A549 (cell line): ENCODE results near the gene GNLY. TPM values are rescaled to one million over a fixed set of nuclear protein-coding genes. Genes with fewer than 3 reads are reported as not detected.

Source experiments
- ATAC-seq, 2 experiments: fragments of 200-7000 bp in 1 of 2; fragments of >200 bp in 1 of 2; cut with Nextera tagmentation in 1 of 2; cut with Tn5 transposase in 1 of 2; 3 replicates each; pipeline versions ENCODE4 v1.8.0 to v1.9.1; 2018 to 2020; ENCODE audit warnings: mild to moderate bottlenecking in 1 of 2, moderate library complexity in 1 of 2
- CTCF ChIA-PET: fragments of 300-600 bp; sonication (Branson Sonifier 250); formaldehyde crosslinking; extraction: SDS; loops from one replicate; lab custom pipeline; 2021; ENCODE audit warnings: antibody characterized with exemption, inconsistent platforms; lab: Yijun Ruan, JAX
- POLR2A ChIA-PET: fragments of 350-600 bp; formaldehyde crosslinking; extraction: SDS; loops from one replicate; lab custom pipeline; 2021; ENCODE audit warnings: antibody characterized with exemption, inconsistent platforms; lab: Yijun Ruan, JAX
- DNase-seq, 2 experiments: peaks; one replicate each; pipeline versions ENCODE4 v3.0.0 to v3.0.0-alpha.2; 2011 to 2016; ENCODE audit warnings: low read depth in 1 of 2, low spot score in 1 of 2
- FAIRE-seq: peaks from 2 replicates; lab custom pipeline; 2011; peaks lifted over from hg19 to GRCh38; lab: Jason Lieb, UNC
- H3K27ac ChIP-seq, 2 experiments: fragments of >200 bp; sonication (Bioruptor Twin); formaldehyde crosslinking; 3 replicates each; pipeline ENCODE4 v1.5.1; 2016 to 2017
- H3K4me1 ChIP-seq: fragments of >200 bp; sonication (Bioruptor Twin); formaldehyde crosslinking; 3 replicates; pipeline ENCODE4 v1.6.1; 2016
- H3K4me2 ChIP-seq: fragments of >200 bp; sonication (Bioruptor Twin); formaldehyde crosslinking; 3 replicates; pipeline ENCODE4 v1.6.1; 2016
- H3K4me3 ChIP-seq: fragments of >200 bp; sonication (Bioruptor Twin); formaldehyde crosslinking; 3 replicates; pipeline ENCODE4 v1.5.1; 2016
- H3K9me3 ChIP-seq: fragments of >200 bp; sonication (Bioruptor Twin); formaldehyde crosslinking; 3 replicates; pipeline ENCODE4 v1.6.1; 2016
- CEBPB ChIP-seq, 2 experiments: fragments of >200 bp in 1 of 2; sonication (Bioruptor Twin) in 1 of 2; formaldehyde crosslinking in 1 of 2; IDR thresholded peaks; 2 replicates each; pipeline ENCODE4 v1.6.1; 2012 to 2016
- EHF ChIP-seq: fragments of 250-450 bp; sonication (Bioruptor Pico); IDR thresholded peaks from 2 replicates; pipeline ENCODE4 v1.5.0; 2020; ENCODE audit warnings: mild to moderate bottlenecking
- EHMT2 ChIP-seq: fragments of 200-600 bp; sonication (generic); IDR thresholded peaks from 2 replicates; pipeline ENCODE4 v1.6.1; 2016; ENCODE audit warnings: antibody characterized with exemption, low read depth, mild to moderate bottlenecking, moderate library complexity
- EP300 ChIP-seq, 2 experiments: fragments of >200 bp; sonication (Bioruptor Twin); formaldehyde crosslinking; IDR thresholded peaks; 2 replicates in 1 of 2; 3 replicates in 1 of 2; pipeline ENCODE4 v1.6.1; 2016 to 2017
- FOSB ChIP-seq: fragments of 250-450 bp; sonication (Bioruptor Pico); IDR thresholded peaks from 2 replicates; pipeline ENCODE4 v1.5.0; 2020; ENCODE audit warnings: mild to moderate bottlenecking, moderate library complexity
- FOSL2 ChIP-seq, 2 experiments: fragments of 450-650 bp in 1 of 2; fragments of >200 bp in 1 of 2; sonication (Bioruptor Twin) in 1 of 2; formaldehyde crosslinking; IDR thresholded peaks; 2 replicates each; pipeline versions ENCODE4 v1.5.0 to v1.6.1; 2016 to 2020; ENCODE audit warnings: mild to moderate bottlenecking in 1 of 2, moderate library complexity in 1 of 2
- FOXS1 ChIP-seq: fragments of 250-450 bp; sonication (Bioruptor Pico); IDR thresholded peaks from 2 replicates; pipeline ENCODE4 v1.5.0; 2020; ENCODE audit warnings: mild to moderate bottlenecking, moderate library complexity
- GATA3 ChIP-seq: IDR thresholded peaks from 2 replicates; pipeline ENCODE4 v1.6.1; 2012; ENCODE audit warnings: borderline replicate concordance
- HES2 ChIP-seq: fragments of >200 bp; sonication (Bioruptor Twin); formaldehyde crosslinking; IDR thresholded peaks from 2 replicates; pipeline ENCODE4 v1.6.1; 2016
- HMGXB4 ChIP-seq: fragments of 250-450 bp; sonication (Bioruptor Pico); IDR thresholded peaks from 2 replicates; pipeline ENCODE4 v1.5.0; 2021; ENCODE audit warnings: mild to moderate bottlenecking, moderate library complexity, borderline replicate concordance
- JUN ChIP-seq, 2 experiments: fragments of >200 bp; sonication (Bioruptor Twin); formaldehyde crosslinking; IDR thresholded peaks; 2 replicates in 1 of 2; 3 replicates in 1 of 2; pipeline ENCODE4 v1.6.1; 2016 to 2017
- JUNB ChIP-seq: fragments of >200 bp; sonication (Bioruptor Twin); formaldehyde crosslinking; IDR thresholded peaks from 2 replicates; pipeline ENCODE4 v1.6.1; 2016
- KDM5A ChIP-seq: fragments of 200-600 bp; sonication (generic); IDR thresholded peaks from 2 replicates; pipeline ENCODE4 v1.6.1; 2016; ENCODE audit warnings: antibody characterized with exemption, mild to moderate bottlenecking
- MAZ ChIP-seq: fragments of 150-350 bp; IDR thresholded peaks from 2 replicates; pipeline ENCODE4 v1.6.1; 2014; ENCODE audit warnings: antibody characterized with exemption, low read depth, low read length, borderline replicate concordance
- RARB ChIP-seq: fragments of 250-450 bp; sonication (Bioruptor Pico); IDR thresholded peaks from 2 replicates; pipeline ENCODE4 v1.8.0; 2021; ENCODE audit warnings: mild to moderate bottlenecking, moderate library complexity
- RFX5 ChIP-seq: fragments of 450-650 bp; IDR thresholded peaks from 2 replicates; pipeline ENCODE4 v1.7.1; 2014; ENCODE audit warnings: antibody characterized with exemption, mild to moderate bottlenecking, moderate library complexity
- USF2 ChIP-seq: fragments of 450-650 bp; IDR thresholded peaks from 2 replicates; pipeline ENCODE4 v1.6.1; 2014; ENCODE audit warnings: antibody characterized with exemption
- ZC3H11A ChIP-seq: fragments of 450-650 bp; IDR thresholded peaks from 2 replicates; pipeline ENCODE4 v1.6.1; 2014; ENCODE audit warnings: antibody characterized with exemption, mild to moderate bottlenecking
- WGBS: methylation state at CpG from one replicate; pipeline ENCODE4 v1.1.6; 2017; ENCODE audit errors: missing lambda C conversion rate; 5-methylcytosine and 5-hydroxymethylcytosine counted together
- polyA plus RNA-seq, 4 experiments: library from polyadenylated mRNA; depleted of rRNA in 3 of 4; stranded (reverse); fragments of >200 nt; fragmentation: RNase III in 1 of 4; extraction: RNeasy Plus Mini Kit Qiagen cat#74134 plus additional on column Dnase treatment in 1 of 4; gene quantifications; 2 replicates in 3 of 4; 3 replicates in 1 of 4; pipeline ENCODE4 v1.2.3, GENCODE V29; 2011 to 2017
- TF ChIP-seq, protein P1 (sequence below): fragments of 150-350 bp; IDR thresholded peaks from 2 replicates; pipeline ENCODE4 v1.6.1; 2014; ENCODE audit warnings: low read depth, mild to moderate bottlenecking, low read length

The GNLY gene
- polyA plus RNA-seq, 2 of the 4 experiments (the other 2 are of a cell fraction), result not detected

GRCh38 chr2:85699325-85699724, 5.2 kb downstream of the GNLY start:
- POLR2A ChIA-PET, result no interaction called here
- CTCF ChIA-PET, result interaction anchor here (0.6 to 10.8 kb wide), 7 partner anchors 10 to 115 kb away, joined by 3 to 135 read pairs (median 18); no protein-coding TSS in a partner anchor
- DNase-seq, result peak in 1 of 2 experiments; percentile 38
- peaks cover 34% of the 10 kb centered on the region for H3K4me1 ChIP-seq
- TF ChIP-seq ZC3H11A (no peak), MAZ (no peak), HMGXB4 (no peak), RARB (CRISPR knock-in tag) (no peak)
- TF ChIP-seq, protein P1, sequence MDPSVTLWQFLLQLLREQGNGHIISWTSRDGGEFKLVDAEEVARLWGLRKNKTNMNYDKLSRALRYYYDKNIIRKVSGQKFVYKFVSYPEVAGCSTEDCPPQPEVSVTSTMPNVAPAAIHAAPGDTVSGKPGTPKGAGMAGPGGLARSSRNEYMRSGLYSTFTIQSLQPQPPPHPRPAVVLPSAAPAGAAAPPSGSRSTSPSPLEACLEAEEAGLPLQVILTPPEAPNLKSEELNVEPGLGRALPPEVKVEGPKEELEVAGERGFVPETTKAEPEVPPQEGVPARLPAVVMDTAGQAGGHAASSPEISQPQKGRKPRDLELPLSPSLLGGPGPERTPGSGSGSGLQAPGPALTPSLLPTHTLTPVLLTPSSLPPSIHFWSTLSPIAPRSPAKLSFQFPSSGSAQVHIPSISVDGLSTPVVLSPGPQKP, result no peak
- TF ChIP-seq, all 56 proteins: peak for 0
- H3K27ac ChIP-seq, result 0 out of 6 replicates have a peak overlapping the region, but pooled peaks of 1 of the 2 experiments have one; percentile 12
- peak in 1 of 2 experiments; percentile 54; a peak in 3 of 6 replicates for ATAC-seq
- no peaks in the 10 kb centered on the region for H3K9me3 ChIP-seq
- no peak overlapping the region for H3K4me3 ChIP-seq
- no peak for FAIRE-seq
- 92% methylated on average over 1 of the region's 1 CpG for WGBS
- H3K4me2 ChIP-seq, result no peak overlapping the region

DNA sequence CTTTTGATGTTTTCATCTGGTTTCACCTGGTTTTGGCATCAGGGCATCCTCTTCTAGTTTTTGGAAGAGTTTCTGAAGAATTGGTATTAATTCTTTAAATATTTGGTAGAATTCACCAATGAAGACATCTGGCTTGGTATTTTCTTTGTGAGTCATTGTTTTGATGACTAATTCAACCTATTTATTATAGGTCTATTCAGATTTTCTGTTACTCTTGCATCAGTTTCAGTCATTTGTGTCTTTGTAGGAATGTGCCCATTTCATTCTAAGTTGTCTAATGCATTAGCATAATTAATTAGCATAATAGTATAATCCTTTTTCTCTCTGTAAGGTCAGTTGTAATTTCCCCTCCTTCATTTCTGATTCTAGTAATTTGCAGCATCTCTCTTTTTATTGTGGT, 8.0 kb downstream of the GNLY start:
- FAIRE-seq (peak; percentile 28), ATAC-seq (no peak), DNase-seq (no peak)
- Histone ChIP-seq H3K9me3 (no peaks in the 10 kb centered on the region), H3K27ac (peak overlapping the region; percentile 78 to 84; a peak in 5 of 6 replicates), H3K4me2 (peak overlapping the region; percentile 50), H3K4me1 (peaks cover 60% of the 10 kb centered on the region), H3K4me3 (no peak overlapping the region)
- ChIA-PET POLR2A (no interaction called here), CTCF (interaction anchor here (1.0 to 14.6 kb wide), 4 partner anchors 19 to 66 kb away, joined by 3 to 241 read pairs (median 122); no protein-coding TSS in a partner anchor)
- TF ChIP-seq CEBPB (IDR thresholded peaks at IDR 0.05) (peak in 1 of 2 experiments; percentile 71; a peak in 2 of 4 replicates), GATA3 (0 out of 2 replicates have a peak, but pooled peaks have one; percentile 12), EHMT2 (no peak), JUNB (peak; percentile 92), HES2 (no peak), RFX5 (no peak), FOXS1 (CRISPR knock-in tag) (peak; percentile 91; the same call in 1 of the 2 replicates), EP300 (IDR thresholded peaks at IDR 0.05) (peak in 1 of 2 experiments; percentile 29; a peak in 1 of 5 replicates), USF2 (no peak), FOSB (no peak), FOSL2 (IDR thresholded peaks at IDR 0.05) (peak; percentile 96), FOSL2 (CRISPR knock-in tag; IDR thresholded peaks at IDR 0.05) (peak; percentile 93)

DNA sequence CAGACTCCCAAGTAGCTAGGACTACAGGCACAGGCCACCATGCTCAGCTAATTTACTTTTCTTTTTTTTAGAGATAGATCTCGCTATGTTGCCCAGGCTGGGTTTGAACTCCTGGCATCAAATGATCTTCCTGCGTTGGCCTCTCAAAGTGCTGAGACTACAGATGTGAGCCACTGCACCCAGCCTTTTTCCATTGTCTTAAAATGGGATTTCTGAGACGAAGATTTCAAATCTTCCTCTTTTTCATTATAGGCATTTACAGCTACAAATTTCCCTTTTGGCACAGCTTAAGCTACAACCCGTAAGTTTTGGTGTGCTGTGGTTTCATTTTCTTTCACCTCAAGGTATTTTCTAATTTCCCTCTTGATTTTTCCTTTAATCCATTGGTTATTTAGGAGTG, 8.6 kb downstream of the GNLY start:
- TF ChIP-seq KDM5A, result no peak
- no peak for TF ChIP-seq JUN (IDR thresholded peaks at IDR 0.05)
- TF ChIP-seq EHF (CRISPR knock-in tag), result no peak
- TF ChIP-seq GATA3, result 0 out of 2 replicates have a peak, but pooled peaks have one; percentile 8
- Histone ChIP-seq H3K4me3 (no peak overlapping the region), H3K4me1 (peaks cover 66% of the 10 kb centered on the region), H3K4me2 (peak overlapping the region; percentile 50), H3K27ac (peak overlapping the region; percentile 78 to 84), H3K9me3 (no peaks in the 10 kb centered on the region)
- ATAC-seq (no peak), FAIRE-seq (no peak), DNase-seq (no peak)
- POLR2A ChIA-PET, result no interaction called here
- 79% methylated on average over 4 of the region's 4 CpGs for WGBS
- CTCF ChIA-PET, result interaction anchor here (0.9 to 14.6 kb wide), 6 partner anchors 20 to 112 kb away, joined by 3 to 241 read pairs (median 63); no protein-coding TSS in a partner anchor
